GM19023 (cell line): ENCODE data around the gene PLEKHM3.

Experiments used
- ATAC-seq: cut with Tn5 transposase; IDR thresholded peaks from one replicate; pipeline ENCODE4 v1.9.1; 2021; ENCODE audit warnings: mild to moderate bottlenecking, moderate library complexity; ENCODE audit not compliant: unreplicated experiment

PLEKHM3 gene

DNA sequence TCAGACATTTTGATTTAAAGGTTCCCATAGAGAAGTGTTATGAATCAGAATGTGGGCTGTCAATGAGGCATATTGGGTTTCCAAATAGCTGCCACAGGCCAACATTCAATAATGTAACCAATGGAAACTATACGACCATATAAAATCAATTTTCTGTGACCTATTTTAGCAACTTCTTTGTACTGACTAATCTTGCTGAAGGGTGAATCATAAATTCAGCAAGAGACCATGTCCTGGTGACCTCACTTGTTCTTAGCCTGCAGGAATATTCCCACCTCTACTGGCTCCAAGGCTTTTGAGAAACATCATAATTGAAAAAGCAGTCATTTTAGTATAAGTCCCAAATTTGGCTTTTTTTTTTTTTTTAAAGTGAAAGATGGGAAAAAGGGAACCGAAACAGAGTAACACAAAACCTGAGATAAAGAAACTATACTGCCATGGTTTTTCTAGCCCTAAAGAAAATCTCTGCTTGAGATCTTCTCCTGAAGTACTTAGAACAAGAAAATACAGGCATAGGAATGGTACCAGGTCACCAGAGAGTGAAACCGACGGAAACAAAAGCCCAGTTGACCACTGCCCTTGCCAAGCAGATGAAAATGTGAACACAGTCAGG lies 32.1 kb downstream of the PLEKHM3 start:
- ATAC-seq: no peak

DNA sequence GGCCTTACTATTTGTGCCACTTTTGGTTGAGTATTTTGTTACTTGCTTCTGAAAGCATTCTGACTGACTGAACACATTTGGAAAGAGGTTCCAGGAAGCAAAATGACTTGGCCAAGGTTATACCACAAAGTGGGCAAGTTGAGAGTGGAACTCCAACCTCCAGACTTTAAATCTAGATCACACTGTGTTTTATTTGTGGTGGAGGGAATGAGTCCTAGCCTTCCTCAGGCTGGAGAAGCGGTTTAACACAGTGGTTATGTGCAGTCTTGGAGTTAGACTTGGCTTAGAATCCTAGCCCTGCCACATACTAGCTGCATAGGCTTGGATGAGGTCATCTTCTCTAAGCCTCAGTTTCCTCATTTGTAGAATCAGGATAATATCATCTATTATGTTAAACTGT lies 33.4 kb downstream of the PLEKHM3 start:
- no peak for ATAC-seq

DNA sequence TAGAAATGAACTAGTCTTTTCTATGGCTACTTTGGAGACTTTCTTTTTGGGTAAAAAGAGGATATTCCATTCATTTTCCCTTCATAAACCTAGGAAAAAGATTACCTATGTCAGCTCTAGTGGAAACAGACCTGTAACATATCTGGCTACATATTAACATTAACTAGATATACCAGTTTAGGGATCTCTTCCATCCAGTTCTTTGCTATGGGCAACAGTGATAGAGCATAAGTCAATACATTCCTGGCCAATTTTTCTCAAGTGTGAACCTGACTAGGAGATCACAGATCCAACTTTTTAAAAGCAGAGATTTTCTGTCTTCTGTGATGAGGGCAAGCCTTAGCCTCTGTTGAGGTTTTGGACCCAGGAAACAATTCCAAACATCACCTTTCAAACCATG lies 34.5 kb downstream of the PLEKHM3 start:
- ATAC-seq: no peak

DNA sequence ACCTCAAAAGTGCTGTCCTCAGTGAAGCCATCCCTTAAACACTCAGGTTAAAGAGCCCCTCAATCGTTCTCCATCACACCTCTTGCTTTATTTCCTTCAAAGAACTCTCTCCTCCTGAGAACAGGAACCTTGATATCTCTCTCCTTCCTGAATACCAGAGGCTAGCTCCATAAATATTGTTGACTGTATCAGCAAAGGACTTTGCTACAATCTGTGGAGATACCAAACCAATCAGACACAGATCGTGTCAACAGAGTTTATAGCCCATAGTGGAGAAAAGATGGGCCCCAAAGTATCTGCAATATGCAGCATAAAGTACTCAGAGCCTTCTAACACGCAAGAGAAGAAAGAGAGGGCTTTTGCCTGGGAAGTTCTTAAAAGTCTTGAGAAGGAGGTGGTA lies 36.4 kb downstream of the PLEKHM3 start:
- no peak for ATAC-seq

DNA sequence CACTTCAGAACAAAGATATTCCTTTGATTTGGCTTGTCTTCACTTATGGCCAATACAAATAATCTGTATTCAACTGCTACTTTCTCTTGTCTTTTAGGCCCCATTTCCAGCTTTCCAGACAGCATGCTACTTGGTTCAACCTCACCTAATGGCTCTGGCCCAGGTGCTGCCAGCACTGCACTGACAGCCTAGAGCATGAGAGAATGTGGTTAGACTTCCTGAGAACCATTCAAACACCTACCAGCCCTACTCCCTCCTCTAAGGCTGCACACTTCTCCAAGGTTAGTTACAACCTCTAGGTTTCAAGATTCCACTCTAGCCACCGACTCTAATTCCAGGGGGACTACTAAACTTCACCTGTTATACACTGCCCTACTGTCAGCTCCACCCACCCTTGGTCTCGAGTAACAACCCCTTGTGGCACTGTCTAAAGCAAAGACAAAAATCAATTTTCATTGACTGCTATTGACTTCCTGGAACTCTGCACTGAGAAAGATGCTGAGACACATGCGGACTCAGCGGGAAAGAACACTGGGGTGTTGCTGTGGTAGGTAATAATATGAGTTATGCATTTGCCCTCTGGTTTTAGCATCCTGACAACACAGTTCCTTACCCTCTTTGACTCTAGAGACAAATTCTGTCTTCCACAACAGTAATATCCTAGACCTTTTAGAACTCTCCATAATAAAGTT lies 38.2 kb downstream of the PLEKHM3 start:
- no peak for ATAC-seq

DNA sequence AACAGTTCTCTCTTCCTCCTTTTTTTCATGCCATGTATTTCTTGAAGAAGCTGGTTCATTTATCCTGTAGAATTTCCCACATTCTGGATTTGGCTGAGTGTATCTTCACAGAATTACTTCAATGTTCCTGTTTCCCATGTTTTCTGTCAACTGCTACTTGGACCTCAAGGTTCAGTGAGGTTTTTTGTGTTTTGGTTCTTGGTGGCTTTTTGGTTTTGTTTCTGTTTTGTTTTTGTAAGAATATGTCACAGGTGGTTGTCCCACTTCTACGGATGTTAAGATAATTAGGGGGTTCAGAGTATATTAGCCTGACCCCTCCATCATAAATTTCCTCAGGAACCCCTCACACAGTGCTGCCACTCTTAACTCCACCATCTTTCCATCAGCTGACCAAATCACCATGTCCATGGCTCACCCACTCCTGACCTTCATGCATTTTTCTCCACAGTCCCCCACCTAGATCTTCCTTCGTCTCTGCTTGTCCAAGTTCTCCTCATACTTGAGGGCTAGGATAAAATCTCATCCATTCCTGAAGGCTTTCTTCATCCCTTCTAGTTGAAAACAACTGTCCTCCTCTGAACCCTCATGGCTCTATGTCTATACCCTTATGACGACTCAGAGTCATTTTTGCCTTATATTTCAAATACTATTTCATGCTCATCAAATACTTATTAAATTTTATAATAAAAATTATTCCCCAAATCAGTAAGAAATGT lies 40.4 kb downstream of the PLEKHM3 start:
- ATAC-seq: no peak

DNA sequence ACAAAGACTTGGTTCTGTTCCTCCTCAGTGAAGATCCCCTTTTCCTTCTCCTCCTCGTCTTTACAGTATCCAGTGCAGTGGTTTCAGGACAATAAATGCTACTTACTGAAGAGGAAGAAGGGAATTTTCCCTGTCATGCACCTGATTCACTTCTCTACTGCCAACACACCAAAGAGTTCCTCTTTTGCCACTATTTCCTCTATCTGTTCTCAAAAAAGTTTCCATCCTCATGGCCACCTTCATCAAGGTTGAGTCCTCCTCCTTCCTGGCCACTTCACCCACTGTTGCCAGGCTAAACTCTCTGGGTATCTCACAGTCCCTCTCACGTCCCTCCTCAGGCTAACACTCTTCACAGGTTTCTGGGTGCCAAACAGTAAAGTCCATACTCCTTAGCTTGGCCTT lies 41.7 kb downstream of the PLEKHM3 start:
- peak; percentile 62 for ATAC-seq

DNA sequence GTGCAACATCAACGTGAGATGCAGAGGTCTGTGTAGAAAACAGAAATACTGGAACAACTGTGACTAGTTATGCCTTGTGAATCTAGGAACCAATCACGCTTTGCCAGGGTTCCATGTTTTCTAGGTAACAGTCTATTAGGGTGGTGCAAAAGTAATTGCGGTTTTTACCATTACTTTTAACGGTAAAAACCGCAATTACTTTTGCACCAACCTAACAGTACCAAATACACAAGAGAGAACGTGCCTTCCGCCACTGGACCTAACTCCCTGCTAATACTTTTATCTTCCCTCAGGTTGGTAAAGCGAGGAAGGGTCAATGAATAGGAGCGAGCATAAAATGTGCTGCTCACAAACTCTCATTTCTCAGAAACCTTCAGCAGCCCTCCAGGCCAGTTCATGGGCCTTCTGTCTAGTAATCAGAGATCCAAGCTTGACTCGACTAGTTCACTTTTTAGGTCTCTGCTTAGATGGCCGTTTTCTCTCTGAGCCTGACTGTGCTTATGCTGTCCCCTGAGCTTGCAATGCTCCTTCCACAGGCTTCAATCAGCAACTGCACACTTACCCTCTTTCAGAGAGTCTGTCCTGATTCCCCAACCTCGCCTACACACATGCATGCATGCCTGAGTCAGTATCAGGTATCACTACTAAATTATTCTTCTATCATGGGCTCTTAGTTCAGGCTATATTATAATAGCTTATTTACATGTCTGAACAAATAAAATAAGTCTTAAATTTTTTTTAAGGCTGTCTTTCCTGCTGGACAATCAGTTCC lies 47.0 kb downstream of the PLEKHM3 start:
- no peak for ATAC-seq

DNA sequence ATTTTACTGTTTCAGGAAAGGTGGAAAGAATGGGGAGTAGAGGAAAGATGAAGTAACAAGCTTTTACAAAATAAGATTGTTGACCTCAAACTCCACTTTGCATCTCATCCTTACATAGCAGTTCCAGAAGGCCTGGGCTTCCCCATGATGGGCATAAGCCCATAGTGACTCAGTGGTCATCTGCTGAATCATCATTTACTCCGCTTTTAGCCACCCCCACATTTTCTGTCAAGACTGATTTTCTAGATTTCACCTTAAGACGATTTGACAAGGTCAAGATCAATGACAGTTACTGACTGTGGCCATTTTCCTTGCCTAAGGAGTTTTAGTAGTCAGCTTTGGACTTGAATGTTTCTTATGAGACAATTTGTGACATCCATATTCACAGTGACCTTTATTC lies 49.4 kb downstream of the PLEKHM3 start:
- ATAC-seq: no peak

DNA sequence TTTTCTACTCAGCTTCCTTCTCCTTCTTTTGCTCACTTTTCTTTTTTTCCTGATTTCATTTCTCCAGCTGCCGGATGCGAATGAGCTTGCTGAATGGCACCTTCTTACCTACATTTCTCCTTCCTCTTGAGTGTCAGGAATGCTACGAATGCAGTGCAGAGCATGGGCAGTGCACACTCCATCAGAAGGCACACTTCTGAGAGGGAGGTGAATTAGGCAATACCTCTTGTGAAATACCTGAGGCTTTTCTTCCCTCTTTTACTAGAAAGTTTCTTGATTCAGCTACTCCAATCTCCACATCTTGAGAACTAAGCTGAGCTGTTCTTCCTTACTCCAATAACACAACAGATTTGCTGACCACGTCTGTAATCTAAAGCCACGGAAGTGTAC lies 51.1 kb downstream of the PLEKHM3 start:
- no peak for ATAC-seq

DNA sequence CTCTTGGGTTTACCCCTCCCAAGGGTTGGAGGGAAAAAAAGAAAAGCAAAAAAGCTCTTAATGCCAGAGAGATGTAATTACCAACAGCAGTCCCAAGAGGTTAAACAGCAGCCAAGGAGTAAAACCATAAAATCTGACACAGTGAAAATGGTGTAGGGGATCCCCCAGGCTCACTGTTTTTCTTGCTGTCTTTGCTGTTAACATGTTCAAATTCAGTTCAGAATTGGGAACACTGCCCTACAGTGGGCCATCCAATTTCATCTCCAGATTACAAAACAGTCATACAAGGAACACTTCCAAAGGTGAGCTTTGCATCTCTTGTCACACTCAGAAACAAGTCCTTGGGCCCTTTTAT lies 54.5 kb downstream of the PLEKHM3 start:
- no peak for ATAC-seq

DNA sequence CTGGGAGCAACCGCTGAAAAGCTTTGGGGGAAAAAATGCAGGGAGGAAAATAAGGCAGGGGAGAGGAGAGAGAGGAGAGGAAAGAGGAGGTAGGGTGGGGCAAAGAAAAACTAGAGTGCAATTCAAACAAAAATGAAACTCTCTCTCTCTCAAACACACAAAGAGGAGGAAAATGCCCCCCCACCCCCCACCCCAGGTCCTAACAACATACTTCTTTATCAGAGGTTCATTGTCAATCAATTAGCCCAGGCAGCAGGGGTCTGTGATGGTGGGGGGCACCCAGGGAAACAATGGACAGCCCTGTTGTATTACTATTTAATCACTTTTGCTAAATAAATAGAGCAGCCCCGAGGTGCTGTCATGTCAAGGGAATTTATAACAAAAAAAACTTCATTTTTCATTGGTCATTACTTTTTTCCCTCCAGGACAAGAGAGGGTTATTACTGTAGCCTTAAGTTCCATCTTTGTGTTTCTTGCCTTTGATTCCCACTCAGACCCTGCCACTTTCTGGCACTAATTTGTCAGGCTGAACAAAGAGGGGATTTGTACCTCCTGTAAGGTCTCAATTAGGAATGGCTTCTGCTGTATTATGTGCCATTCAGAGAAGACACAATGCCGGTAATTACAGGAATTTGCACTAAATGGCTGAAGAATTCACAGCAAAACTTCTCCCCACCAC lies 55.0 kb downstream of the PLEKHM3 start:
- ATAC-seq: no peak

DNA sequence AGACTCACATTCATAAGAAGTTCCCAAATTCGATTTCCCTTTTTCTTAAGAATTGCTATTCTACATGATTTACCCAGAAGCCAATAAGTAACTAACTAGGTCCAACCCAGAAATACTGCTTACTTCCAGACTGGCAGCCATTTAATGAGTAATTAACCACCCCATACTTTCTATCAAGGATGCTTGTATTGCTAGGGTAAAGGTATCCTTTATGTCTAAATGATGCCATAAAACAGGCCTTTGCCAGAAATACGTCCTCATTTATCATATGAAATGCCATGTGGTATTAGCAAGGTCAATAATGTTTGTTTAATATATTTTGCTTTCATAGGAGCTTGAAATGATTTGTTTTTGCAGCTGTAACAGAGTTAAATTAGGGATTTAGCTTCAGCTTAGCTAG lies 56.1 kb downstream of the PLEKHM3 start:
- ATAC-seq: no peak

DNA sequence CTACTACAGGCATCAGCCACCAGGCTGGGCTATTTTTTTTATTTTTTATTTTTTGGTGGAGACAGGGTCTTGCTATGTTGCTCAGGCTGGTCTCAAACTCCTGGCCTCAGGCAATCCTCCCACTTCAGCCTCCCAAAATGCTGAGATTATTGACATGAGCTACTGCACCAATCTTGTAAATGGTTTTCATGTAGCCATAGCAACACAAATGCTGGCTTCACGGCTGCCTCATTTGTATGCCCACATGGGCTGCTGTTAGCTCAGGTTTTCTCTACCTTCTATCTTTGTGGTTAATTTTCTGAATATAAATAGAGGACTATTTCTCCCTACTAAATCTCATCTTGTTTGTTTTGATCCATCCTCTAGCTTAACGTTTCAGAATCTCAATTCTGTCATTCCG lies 58.2 kb downstream of the PLEKHM3 start:
- no peak for ATAC-seq

DNA sequence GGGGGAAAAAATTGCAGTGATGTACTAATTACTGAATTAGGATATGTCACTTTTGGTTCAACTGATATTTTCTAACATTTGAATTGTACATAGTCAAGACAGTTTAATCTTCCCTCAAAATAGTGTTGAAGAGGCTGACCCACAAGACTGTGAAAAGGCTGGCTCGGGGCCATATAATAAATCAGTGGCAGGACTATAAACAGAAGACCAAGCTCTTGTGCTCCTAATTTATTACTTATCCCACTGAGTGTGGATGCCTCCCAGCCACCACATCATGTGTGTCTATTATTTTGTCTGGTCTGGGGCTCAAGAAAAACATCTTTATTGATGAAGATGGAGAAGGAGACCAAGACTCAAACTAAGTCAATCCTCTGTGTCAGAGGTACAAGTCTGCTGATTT lies 64.4 kb downstream of the PLEKHM3 start:
- no peak for ATAC-seq

DNA sequence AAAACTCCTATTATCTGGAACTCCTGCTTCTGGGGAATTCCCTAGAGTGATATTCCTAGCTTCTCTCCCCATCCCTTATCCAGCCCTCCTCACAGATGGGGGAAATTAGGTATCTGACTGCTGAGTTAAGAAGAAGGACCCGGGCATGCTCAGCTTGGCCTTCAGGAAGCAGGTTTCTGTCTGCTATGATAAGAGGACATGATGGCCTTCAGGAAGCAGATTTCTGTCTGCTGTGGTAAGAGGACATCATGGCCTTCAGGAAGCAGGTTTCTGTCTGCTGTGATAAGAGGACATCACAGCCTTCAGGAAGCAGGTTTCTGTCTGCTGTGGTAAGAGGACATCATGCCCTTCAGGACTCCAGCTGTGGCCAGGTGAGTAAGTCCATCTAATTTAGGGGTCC lies 65.2 kb downstream of the PLEKHM3 start:
- ATAC-seq: no peak

DNA sequence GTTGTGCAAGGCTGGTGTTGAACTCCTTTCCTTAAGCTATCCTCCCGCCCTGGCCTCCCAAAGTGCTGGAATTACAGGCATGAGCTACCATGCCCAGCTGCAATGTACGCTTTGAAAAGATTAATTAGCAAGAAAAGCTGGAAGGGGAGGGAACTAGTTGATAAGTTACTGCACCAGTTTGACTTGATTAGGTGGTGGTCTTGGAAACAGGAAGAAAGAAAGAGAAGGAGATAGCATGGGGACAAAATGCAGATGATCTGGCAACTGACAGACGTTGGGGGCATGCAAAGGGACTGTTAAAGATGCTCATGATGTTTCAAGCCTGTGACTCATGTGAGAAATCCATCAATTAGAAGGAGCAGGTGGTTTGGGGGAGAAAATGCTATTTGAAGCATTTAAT lies 68.6 kb downstream of the PLEKHM3 start:
- no peak for ATAC-seq

DNA sequence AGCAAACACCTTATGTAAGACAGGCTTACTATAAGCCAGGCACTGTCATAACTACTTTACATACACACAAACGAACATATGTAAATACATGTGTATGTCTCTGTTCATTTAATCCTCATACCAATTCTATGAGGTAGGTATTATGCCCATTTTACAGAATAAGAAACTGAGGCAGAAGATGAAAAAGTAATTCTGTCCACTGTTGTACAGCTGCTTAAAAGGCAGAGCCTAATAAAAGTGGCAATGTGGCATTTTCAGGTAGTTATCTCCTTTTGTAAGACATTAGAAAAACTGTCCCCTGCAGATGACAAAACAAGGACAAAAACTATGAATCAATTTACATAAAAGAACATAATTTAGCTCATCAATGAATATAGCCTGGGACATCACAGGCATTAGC lies 69.9 kb downstream of the PLEKHM3 start:
- no peak for ATAC-seq

DNA sequence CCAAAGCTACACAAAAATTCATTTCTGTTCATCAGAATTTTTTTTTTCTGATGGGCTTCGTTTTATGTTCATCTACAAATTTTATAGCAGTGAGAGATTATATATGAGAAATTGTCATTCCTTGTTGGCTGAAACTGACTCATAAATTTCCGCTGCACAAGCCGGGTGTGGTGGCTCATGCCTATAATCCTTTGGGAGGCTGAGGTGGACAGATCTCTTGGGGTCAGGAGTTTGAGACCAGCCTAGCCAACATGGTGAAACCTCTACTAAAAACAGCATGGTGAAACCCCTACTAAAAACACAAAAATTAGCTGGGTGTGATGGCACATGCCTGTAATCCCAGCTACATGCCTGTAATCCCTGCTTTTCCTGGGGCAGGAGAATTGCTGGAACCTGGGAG lies 72.0 kb downstream of the PLEKHM3 start:
- ATAC-seq: no peak

DNA sequence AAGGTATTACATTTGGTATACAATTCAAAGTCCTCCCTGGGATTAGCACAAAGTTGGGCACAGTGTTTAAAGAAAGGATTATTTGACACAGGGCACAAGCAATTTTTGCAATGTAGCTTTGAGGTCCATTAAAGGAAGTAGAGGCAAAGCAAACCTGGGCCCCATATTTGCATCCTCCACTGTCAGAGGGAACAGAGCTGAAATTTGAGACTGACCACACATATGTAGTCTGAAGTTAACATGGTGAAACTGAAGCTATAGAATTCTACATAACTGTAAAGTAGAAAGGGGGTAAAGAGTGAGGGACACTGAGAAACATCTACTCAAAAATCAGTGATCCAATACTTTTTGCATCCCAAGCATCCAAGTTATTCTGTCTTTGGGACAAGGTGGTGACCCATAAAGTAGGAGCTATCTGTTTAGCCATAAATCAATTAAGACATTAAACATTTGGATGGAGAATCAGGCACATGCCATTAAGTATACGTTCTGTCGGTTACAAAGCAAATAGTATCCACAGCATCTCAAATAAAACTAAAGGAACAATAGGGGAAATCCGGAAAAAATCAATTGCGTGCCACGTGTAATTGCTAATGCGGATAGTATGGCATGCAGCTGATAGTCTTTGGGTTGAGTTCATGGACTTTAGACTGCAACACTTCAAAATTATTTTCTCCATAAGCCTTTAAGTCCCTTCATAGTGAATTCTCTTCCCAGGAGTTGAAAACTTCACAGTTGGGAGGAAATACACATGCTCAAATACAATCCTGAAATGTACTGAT lies 72.6 kb downstream of the PLEKHM3 start:
- no peak for ATAC-seq
